ENCODE results near the gene ZC3H13. TPM values are rescaled to one million over a fixed set of nuclear protein-coding genes. Genes with fewer than 3 reads are reported as not detected.

The ZC3H13 gene
- total and polyA plus RNA-seq, 2 of the 8 experiments (the other 6 are each of a cell fraction or from before 2014, with no cell fraction given) = 5.1 to 57.8 TPM

DNA sequence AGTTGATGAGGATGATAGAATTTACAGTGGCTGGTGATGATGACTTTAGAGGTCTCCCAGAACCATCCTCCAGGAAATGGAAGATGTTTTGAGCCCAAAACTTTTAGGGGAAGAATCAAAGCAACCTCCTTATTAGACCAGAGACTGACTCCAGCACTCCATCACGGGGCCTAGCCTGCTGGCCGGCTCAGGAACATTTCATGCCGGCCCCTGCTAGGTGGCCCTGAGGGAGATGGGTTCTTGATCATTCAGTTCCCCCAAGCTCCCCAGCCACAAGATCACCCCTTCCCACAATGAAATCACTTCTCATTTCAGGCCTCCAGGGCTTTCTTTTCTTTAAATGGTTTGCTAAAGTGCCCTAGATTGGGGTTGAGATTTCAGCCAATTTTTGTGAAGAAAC, 121.3 kb downstream of the ZC3H13 start (continued):
- TF ChIP-seq SIN3A (conservative IDR thresholded peaks at IDR 0.05 in 1 of 2, IDR thresholded peaks at IDR 0.05 in 1 of 2; ENCODE audit: low read depth in 1 of 2, low read length in 2 of 2) (no peak), TCF12 (IDR thresholded peaks at IDR 0.05; ENCODE audit: low read depth, low read length) (no peak), ZNF274 (IDR thresholded peaks at IDR 0.05; ENCODE audit: borderline replicate concordance, extremely low read depth, low read length) (no peak), KDM1A (IDR thresholded peaks at IDR 0.05; ENCODE audit: borderline replicate concordance, low read length) (no peak)

Data from H1 (cell line).